AG09309 (cell line): ENCODE results near the gene CDH13.
A peak's percentile ranks its signal among the peaks of the same experiment; 100 is the strongest.

ENCODE experiments used
- DNase-seq: peaks from one replicate; pipeline ENCODE4 v3.0.0-alpha.2; 2010; ENCODE audit warnings: low read depth
- H3K4me3 ChIP-seq: 2 replicates; pipeline ENCODE4 v1.5.1; 2011; ENCODE audit warnings: mild to moderate bottlenecking, low read depth, low read length, moderate library complexity; ENCODE audit not compliant: control insufficient read depth
- TF ChIP-seq, protein P1 (sequence below): IDR thresholded peaks from 2 replicates; pipeline ENCODE4 v1.5.1; 2011; ENCODE audit warnings: mild to moderate bottlenecking, low read depth, low read length, inconsistent platforms; ENCODE audit not compliant: insufficient read depth, control insufficient read depth; ENCODE audit errors: missing control alignments

CDH13 gene

DNA sequence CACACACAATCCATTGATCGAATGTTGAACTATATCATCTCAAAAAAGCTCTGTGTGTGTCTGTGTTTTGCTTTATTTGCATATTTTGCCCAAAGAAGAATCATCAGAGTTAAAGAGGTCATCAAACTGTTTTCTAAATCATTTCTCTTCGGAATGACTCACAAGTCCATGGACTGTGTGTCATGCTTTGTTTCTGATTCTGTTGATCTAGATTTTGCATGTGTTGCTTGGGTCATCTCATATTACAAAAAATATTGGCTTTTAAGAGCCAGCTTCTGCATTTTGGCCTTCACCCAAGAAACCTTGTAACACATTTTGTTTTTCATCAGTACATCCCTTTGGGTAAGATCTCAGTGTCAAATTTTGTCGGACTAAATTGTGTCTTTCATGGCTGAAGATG lies 709.8 kb downstream of the CDH13 start:
- DNase-seq = peak; percentile 50
- TF ChIP-seq, protein P1, sequence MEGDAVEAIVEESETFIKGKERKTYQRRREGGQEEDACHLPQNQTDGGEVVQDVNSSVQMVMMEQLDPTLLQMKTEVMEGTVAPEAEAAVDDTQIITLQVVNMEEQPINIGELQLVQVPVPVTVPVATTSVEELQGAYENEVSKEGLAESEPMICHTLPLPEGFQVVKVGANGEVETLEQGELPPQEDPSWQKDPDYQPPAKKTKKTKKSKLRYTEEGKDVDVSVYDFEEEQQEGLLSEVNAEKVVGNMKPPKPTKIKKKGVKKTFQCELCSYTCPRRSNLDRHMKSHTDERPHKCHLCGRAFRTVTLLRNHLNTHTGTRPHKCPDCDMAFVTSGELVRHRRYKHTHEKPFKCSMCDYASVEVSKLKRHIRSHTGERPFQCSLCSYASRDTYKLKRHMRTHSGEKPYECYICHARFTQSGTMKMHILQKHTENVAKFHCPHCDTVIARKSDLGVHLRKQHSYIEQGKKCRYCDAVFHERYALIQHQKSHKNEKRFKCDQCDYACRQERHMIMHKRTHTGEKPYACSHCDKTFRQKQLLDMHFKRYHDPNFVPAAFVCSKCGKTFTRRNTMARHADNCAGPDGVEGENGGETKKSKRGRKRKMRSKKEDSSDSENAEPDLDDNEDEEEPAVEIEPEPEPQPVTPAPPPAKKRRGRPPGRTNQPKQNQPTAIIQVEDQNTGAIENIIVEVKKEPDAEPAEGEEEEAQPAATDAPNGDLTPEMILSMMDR = no peak

DNA sequence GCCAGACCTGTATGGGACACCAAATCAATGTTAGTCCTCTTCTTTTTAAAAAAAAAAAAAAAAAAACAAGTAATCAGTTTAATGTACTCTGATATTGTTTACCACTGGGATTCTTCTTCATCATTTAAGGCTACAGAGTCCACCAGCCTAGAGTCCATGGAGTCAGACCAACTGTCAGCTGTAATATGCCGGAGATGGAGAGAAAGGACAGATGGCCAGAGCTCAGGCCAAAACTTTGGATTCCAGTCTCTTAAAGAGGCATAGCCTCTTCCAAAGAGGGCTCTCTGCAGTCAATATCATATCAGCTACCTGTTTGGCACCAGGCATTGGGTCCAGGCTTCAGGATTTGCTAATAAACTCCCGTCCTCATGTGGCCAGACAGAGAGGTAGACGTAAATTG lies 711.4 kb downstream of the CDH13 start:
- no peak overlapping the region for H3K4me3 ChIP-seq
- TF ChIP-seq, protein P1 = no peak
- no peak for DNase-seq

More for the DNA sequence above, 709.8 kb downstream of the CDH13 start:
- no peak overlapping the region for H3K4me3 ChIP-seq

DNA sequence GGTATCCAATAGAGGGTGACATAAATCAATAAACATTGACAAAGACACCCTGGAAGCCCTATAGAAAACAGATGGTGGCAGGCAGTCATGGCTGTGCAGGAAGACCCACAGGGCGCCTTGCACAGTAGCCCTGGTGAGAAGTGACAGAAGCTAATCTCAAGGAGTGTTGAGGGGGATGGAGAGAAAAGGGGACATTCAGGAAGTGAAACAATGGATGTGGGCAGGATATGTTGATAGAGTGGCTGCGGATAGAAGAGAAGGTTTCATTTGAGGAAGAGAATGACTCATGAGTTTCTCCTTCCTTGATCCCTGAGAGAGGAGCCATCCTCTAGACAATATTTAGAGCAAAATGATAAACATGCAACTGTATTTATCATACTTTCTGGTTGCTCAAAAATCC lies 712.2 kb downstream of the CDH13 start:
- TF ChIP-seq, protein P1 = no peak
- DNase-seq = no peak
- H3K4me3 ChIP-seq = no peak overlapping the region

DNA sequence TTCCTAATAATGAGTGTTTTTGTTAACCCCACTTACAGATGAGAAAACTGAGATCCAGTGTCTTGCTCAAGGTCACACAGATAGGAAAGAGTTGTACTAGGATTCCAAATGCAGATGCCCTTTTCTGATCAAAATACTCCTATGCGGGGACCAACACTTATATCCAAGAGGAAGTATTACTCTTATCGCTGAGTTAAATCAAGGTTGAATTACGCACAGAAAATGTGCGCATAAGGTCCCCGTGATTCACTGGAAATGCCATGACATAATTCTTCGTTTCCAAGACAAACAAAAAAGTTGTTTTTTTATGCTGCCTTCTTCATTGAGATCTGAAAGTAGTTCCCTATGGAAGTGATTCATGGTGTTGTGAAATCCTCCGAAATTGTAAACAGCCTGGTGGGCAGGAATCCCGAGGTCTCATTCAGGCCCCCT lies 717.2 kb downstream of the CDH13 start:
- DNase-seq = peak; percentile 79
- TF ChIP-seq, protein P1 = no peak
- H3K4me3 ChIP-seq = no peak overlapping the region

DNA sequence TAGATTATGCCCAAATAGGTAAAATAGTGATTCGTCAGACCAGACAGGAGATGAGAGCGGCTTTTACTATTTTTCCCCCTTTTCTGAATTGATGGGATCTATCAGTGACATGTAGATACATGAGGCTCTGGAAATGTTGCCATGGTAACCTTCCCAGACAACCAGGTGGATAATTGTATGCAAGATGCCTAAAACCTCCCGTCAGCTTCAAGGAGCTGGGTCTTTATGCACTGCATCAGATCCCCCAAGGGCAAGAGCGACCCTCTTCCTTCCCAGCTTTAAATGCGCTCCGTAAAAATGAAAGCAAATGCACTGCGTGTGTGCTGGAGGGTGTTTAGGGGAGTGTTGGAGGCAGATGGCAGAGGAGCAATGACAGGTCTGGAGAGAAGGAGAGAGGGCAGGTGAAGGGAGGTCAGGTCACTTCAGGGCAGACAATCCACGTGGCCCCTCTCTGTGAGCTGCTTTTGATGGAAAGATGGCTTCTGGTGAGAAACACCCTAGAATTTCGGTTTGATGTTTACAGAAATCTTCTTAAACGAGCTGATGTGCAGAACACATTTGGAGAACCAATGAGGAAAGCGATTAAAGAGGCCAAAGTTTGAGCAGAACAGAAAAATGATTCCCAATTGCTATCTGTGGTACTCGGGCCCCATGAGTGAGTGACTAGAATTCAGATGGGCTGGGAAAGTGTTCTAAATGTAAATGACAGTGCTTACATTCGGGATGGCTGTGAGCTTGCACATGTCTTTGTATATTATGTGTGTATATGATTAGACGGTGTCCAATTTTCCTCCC lies 719.3 kb downstream of the CDH13 start:
- no peak for DNase-seq
- TF ChIP-seq, protein P1 = no peak
- no peak overlapping the region for H3K4me3 ChIP-seq

DNA sequence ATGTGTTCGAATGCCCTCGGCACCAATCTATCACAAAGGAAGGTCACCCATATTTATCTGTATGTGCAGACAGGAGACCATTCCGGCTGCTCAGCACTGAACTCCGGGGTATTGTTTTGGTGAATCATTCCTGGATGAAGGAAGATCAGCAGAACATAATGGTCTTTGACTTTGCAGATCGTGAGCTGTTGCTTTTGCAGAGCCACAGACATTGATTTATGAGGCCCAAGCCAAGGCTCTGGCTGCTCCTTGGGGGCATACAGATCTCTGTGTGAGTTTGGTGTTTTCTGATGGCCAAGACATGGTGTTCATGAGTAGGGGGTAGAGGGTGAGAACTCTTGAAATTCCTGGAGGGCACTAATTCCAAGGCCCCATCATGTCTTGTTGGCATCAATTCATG lies 722.2 kb downstream of the CDH13 start:
- no peak for DNase-seq
- TF ChIP-seq, protein P1 = no peak
- no peak overlapping the region for H3K4me3 ChIP-seq

DNA sequence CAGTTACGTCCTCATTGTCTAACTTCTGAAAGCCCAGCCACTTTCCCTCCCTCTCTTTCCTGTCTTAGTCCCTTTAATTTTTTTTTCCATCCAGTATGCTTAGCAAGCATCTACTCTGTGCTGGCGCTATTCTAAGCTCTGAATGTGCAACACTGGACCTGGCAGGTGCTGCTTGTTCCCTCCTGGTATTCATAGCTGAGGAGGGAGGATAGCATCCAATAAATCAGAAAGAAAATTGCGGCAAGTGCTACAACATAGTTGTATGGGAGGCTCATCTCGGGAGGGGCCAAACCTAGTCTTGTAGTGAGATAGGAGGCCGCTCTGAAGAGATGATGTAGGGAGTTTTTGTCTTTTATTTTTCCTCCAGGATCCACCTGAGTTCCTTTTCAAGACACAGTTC lies 723.7 kb downstream of the CDH13 start:
- H3K4me3 ChIP-seq = no peak overlapping the region
- TF ChIP-seq, protein P1 = no peak
- DNase-seq = no peak
